HUES64 (cell line): ENCODE measurements around the gene ATP2C2.

ENCODE experiments used
- H3K27ac ChIP-seq: 2 replicates; pipeline ENCODE4 v1.7.0; 2013; ENCODE audit warnings: low read depth, low read length, inconsistent platforms
- H3K27me3 ChIP-seq: 2 replicates; pipeline ENCODE4 v1.6.1; 2013; ENCODE audit warnings: mild to moderate bottlenecking, low read length; ENCODE audit not compliant: insufficient read depth
- H3K36me3 ChIP-seq: 2 replicates; pipeline ENCODE4 v1.6.1; 2013; ENCODE audit warnings: mild to moderate bottlenecking, low read length; ENCODE audit not compliant: insufficient read depth
- H3K4me1 ChIP-seq: 2 replicates; pipeline ENCODE4 v1.6.1; 2013; ENCODE audit warnings: mild to moderate bottlenecking, low read length, moderate library complexity; ENCODE audit not compliant: insufficient read depth
- H3K4me3 ChIP-seq: 2 replicates; pipeline ENCODE4 v1.5.1; 2013; ENCODE audit warnings: mild to moderate bottlenecking, low read length, moderate library complexity
- H3K9ac ChIP-seq: 2 replicates; pipeline ENCODE4 v1.6.1; 2013; ENCODE audit warnings: mild to moderate bottlenecking, low read depth, low read length
- H3K9me3 ChIP-seq: 2 replicates; pipeline ENCODE4 v1.6.1; 2013; ENCODE audit warnings: low read depth, low read length; ENCODE audit not compliant: insufficient read depth
- WGBS: fragments of 150-250, 120-280 bp; methylation state at CpG from one replicate; pipeline ENCODE4 v1.1.7; 2013; ENCODE audit warnings: missing lambda C conversion rate; 5-methylcytosine and 5-hydroxymethylcytosine counted together

Gene ATP2C2

GRCh38 chr16:84425696-84426095, 57.4 kb downstream of the ATP2C2 start:
- Histone ChIP-seq H3K4me3 (no peak overlapping the region), H3K36me3 (no peaks in the 10 kb centered on the region), H3K9ac (no peak overlapping the region), H3K9me3 (no peaks in the 10 kb centered on the region; the same call in 1 of the 2 replicates), H3K4me1 (no peaks in the 10 kb centered on the region), H3K27ac (no peak overlapping the region), H3K27me3 (no peaks in the 10 kb centered on the region)
- WGBS, result 95% methylated on average over 9 of the region's 9 CpGs

- Histone ChIP-seq H3K27me3 (no peaks in the 10 kb centered on the region), H3K4me1 (no peaks in the 10 kb centered on the region), H3K9me3 (no peaks in the 10 kb centered on the region; the same call in 1 of the 2 replicates), H3K9ac (no peak overlapping the region), H3K36me3 (no peaks in the 10 kb centered on the region), H3K27ac (no peak overlapping the region), H3K4me3 (no peak overlapping the region)
- WGBS, result 90% methylated on average over 12 of the region's 12 CpGs
Observed at GRCh38 chr16:84426804-84427203, 58.5 kb downstream of the ATP2C2 start.

GRCh38 chr16:84427553-84427952, 59.2 kb downstream of the ATP2C2 start:
- H3K27ac ChIP-seq, result no peak overlapping the region
- H3K9ac ChIP-seq, result no peak overlapping the region
- H3K27me3 ChIP-seq, result no peaks in the 10 kb centered on the region
- H3K4me1 ChIP-seq, result no peaks in the 10 kb centered on the region
- H3K9me3 ChIP-seq, result no peaks in the 10 kb centered on the region; the same call in 1 of the 2 replicates
- 78% methylated on average over 6 of the region's 8 CpGs for WGBS
- no peaks in the 10 kb centered on the region for H3K36me3 ChIP-seq
- H3K4me3 ChIP-seq, result no peak overlapping the region

GRCh38 chr16:84430860-84431259, 62.5 kb downstream of the ATP2C2 start:
- WGBS, result 68% methylated on average over 4 of the region's 4 CpGs
- H3K36me3 ChIP-seq, result no peaks in the 10 kb centered on the region
- H3K27me3 ChIP-seq, result no peaks in the 10 kb centered on the region
- H3K9ac ChIP-seq, result no peak overlapping the region
- no peak overlapping the region for H3K27ac ChIP-seq
- no peaks in the 10 kb centered on the region for H3K9me3 ChIP-seq
- H3K4me3 ChIP-seq, result no peak overlapping the region
- H3K4me1 ChIP-seq, result no peaks in the 10 kb centered on the region

GRCh38 chr16:84434800-84435199, 66.5 kb downstream of the ATP2C2 start:
- WGBS, result 92% methylated on average over 4 of the region's 5 CpGs
- Histone ChIP-seq H3K9ac (no peak overlapping the region), H3K36me3 (no peaks in the 10 kb centered on the region), H3K27ac (no peak overlapping the region), H3K27me3 (no peaks in the 10 kb centered on the region), H3K4me3 (no peak overlapping the region), H3K4me1 (no peaks in the 10 kb centered on the region), H3K9me3 (no peaks in the 10 kb centered on the region)

- Histone ChIP-seq H3K36me3 (no peaks in the 10 kb centered on the region), H3K4me3 (no peak overlapping the region), H3K9ac (no peak overlapping the region), H3K27ac (no peak overlapping the region), H3K4me1 (no peaks in the 10 kb centered on the region), H3K9me3 (no peaks in the 10 kb centered on the region), H3K27me3 (no peaks in the 10 kb centered on the region)
- WGBS, result 87% methylated on average over 10 of the region's 10 CpGs
Observed at GRCh38 chr16:84436196-84436595, 67.9 kb downstream of the ATP2C2 start.

DNA sequence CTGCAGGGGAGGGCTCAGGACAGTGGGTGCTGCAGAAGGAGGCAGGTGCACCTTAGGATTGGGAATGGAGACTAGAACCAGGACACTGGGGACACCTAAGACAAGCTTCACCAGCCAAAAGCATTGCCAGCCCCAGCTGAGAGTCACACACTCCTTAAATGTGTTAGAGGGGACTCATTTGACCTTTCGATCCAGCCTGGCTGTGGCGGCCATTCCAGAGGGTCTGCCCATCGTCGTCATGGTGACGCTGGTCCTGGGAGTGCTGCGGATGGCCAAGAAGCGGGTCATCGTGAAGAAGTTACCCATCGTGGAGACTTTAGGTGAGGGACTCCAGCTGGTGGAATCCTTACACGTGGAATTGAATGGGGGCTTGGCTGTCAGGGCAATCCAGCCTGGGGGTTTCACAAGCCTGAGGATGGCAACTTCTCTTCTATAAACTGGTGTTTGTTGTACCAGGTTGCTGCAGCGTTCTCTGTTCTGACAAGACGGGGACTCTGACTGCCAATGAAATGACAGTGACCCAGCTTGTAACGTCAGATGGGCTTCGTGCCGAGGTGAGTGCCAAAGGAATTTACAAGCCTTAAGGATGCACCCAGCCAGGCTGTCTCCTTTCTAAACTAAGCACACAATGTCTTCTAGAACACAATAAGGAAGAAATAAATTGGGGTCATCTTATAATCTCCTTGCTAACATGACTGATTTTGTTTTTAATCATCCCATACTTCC, 70.8 kb downstream of the ATP2C2 start:
- Histone ChIP-seq H3K4me1 (no peaks in the 10 kb centered on the region), H3K27ac (no peak overlapping the region), H3K9ac (no peak overlapping the region), H3K4me3 (no peak overlapping the region), H3K36me3 (no peaks in the 10 kb centered on the region), H3K27me3 (no peaks in the 10 kb centered on the region), H3K9me3 (no peaks in the 10 kb centered on the region)
- 83% methylated on average over 15 of the region's 15 CpGs for WGBS

DNA sequence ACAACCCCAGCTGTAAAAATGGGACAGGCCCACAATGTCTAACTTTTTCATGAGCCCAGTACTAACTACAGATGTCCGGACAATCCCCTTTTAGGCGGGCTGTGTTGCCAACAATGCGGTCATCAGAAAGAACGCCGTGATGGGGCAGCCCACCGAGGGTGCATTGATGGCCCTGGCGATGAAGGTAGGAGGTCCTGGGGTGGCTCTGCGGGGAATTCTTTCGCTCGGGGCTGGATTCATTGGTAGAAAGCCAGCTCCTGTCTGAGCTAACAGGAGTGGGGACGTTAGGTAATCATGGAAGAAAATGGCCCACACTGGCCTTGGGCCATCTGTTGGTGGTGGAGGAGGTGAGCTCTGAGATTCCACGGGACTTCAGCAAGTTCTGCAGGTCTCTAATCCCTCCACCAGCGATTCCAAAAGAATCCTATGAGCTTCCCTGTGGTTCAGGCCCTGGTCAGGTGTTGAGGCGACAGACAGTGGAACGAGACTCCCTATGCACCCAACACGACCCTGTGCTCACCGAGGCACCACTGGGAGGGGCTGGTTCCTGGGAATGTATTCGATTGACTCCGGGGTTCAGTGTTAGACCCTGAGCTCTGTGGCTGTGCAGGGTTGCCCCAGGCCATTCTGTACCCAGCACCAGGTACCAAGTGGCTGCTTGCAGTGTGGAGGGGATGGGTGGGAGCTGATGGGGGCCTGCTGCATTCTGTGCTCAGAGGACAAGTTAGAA, 74.2 kb downstream of the ATP2C2 start:
- Histone ChIP-seq H3K4me3 (no peak overlapping the region), H3K9me3 (no peaks in the 10 kb centered on the region), H3K27me3 (no peaks in the 10 kb centered on the region), H3K4me1 (no peaks in the 10 kb centered on the region), H3K36me3 (no peaks in the 10 kb centered on the region), H3K27ac (no peak overlapping the region), H3K9ac (no peak overlapping the region)
- WGBS, result 90% methylated on average over 19 of the region's 19 CpGs

- no peak overlapping the region for H3K27ac ChIP-seq
- H3K4me3 ChIP-seq, result no peak overlapping the region
- H3K36me3 ChIP-seq, result no peaks in the 10 kb centered on the region
- no peaks in the 10 kb centered on the region for H3K27me3 ChIP-seq
- H3K4me1 ChIP-seq, result no peaks in the 10 kb centered on the region
- WGBS, result 86% methylated on average over 15 of the region's 15 CpGs
- no peak overlapping the region for H3K9ac ChIP-seq
- no peaks in the 10 kb centered on the region for H3K9me3 ChIP-seq
Observed at GRCh38 chr16:84443166-84443802, 74.9 kb downstream of the ATP2C2 start.

- H3K27ac ChIP-seq, result no peak overlapping the region
- H3K9me3 ChIP-seq, result no peaks in the 10 kb centered on the region
- H3K4me1 ChIP-seq, result no peaks in the 10 kb centered on the region
- H3K36me3 ChIP-seq, result no peaks in the 10 kb centered on the region
- no peaks in the 10 kb centered on the region for H3K27me3 ChIP-seq
- H3K9ac ChIP-seq, result no peak overlapping the region
- 92% methylated on average over 8 of the region's 8 CpGs for WGBS
- H3K4me3 ChIP-seq, result no peak overlapping the region
Observed at GRCh38 chr16:84444476-84444875, 76.1 kb downstream of the ATP2C2 start.

DNA sequence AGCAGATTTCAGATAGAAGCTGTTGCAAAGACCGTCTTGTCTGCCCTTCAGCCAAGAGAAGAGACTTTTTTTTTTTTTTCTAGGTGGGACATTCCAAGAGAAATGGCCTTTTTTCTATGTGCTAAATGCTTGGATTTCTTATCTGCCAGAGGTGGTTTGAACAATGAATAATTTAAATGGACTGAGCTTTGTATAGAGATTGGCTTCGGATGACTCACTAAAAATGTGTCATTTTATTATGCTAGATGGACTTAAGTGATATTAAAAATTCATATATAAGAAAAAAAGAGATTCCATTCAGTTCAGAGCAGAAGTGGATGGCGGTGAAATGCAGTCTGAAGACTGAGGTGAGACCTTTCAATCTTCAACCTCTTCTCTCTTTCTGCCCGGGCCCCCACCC, 77.7 kb downstream of the ATP2C2 start:
- Histone ChIP-seq H3K36me3 (no peaks in the 10 kb centered on the region), H3K9me3 (no peaks in the 10 kb centered on the region), H3K27ac (no peak overlapping the region), H3K27me3 (no peaks in the 10 kb centered on the region), H3K4me1 (no peaks in the 10 kb centered on the region), H3K9ac (no peak overlapping the region), H3K4me3 (no peak overlapping the region)
- 75% methylated on average over 4 of the region's 4 CpGs for WGBS
